Mammary epithelial cell (primary cell): Measurements from ENCODE around the gene MRPS33.

ENCODE experiments used
- EZH2 ChIP-seq: IDR thresholded peaks from 2 replicates; pipeline ENCODE4 v1.6.1; 2012; ENCODE audit warnings: low read length, inconsistent platforms, borderline replicate concordance
- TF ChIP-seq, protein P1 (sequence below), 2 donors: IDR thresholded peaks in 1 of 2; conservative IDR thresholded peaks in 1 of 2; 2 replicates each; pipeline ENCODE4 v1.5.1; 2011 to 2012; ENCODE audit warnings: inconsistent platforms in 2 of 2, low read length in 2 of 2, mild to moderate bottlenecking in 2 of 2, control low read depth in 1 of 2, low read depth in 1 of 2; ENCODE audit not compliant: insufficient read depth in 1 of 2; ENCODE audit errors: extremely low read depth in 1 of 2

DNA sequence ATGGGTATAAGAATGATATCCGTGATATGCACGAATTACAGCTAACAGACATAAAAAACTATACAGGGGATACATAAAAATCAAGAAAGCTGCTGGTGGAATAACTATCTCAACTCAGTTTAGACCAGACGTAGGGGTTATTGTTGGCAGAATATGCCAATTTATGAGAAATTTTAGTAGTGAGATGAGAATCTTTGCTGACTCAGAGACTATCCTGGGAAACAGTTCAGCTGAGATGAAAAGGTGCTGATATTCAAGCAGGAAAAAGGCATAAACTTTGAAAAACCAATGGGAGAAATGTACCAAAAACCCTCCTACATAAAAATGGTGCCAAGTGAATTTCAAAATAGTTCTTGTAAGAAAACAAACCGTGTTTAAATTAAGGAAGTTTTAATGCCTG lies 3.3 kb downstream of the MRPS33 start:
- TF ChIP-seq EZH2: no peak
- TF ChIP-seq, protein P1, sequence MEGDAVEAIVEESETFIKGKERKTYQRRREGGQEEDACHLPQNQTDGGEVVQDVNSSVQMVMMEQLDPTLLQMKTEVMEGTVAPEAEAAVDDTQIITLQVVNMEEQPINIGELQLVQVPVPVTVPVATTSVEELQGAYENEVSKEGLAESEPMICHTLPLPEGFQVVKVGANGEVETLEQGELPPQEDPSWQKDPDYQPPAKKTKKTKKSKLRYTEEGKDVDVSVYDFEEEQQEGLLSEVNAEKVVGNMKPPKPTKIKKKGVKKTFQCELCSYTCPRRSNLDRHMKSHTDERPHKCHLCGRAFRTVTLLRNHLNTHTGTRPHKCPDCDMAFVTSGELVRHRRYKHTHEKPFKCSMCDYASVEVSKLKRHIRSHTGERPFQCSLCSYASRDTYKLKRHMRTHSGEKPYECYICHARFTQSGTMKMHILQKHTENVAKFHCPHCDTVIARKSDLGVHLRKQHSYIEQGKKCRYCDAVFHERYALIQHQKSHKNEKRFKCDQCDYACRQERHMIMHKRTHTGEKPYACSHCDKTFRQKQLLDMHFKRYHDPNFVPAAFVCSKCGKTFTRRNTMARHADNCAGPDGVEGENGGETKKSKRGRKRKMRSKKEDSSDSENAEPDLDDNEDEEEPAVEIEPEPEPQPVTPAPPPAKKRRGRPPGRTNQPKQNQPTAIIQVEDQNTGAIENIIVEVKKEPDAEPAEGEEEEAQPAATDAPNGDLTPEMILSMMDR (conservative IDR thresholded peaks at IDR 0.05 in 1 of 2, IDR thresholded peaks at IDR 0.05 in 1 of 2; ENCODE audit: extremely low read depth in 1 of 2, insufficient read depth in 1 of 2, low read depth in 1 of 2, low read length in 2 of 2): no peak
